Tibial artery (tissue), 4 donors: ENCODE results near the gene RAB9A.

Experiments used
- DNase-seq, 2 donors: peaks; one replicate each; pipeline ENCODE4 v3.0.0-alpha.2; 2019
- H3K27ac ChIP-seq, 2 donors: fragments of 200-600 bp; sonication (generic) in 1 of 2; 1 replicate in 1 of 2; 2 replicates in 1 of 2; pipeline ENCODE4 v1.5.1; 2018 to 2019; ENCODE audit warnings: mild to moderate bottlenecking in 1 of 2
- H3K27me3 ChIP-seq, 2 donors: fragments of 200-600 bp; sonication (generic) in 1 of 2; one replicate each; pipeline versions ENCODE4 v1.5.1 to v1.6.0; 2016 to 2019
- H3K36me3 ChIP-seq, 3 donors: fragments of 200-600 bp; sonication (generic) in 2 of 3; one replicate each; pipeline ENCODE4 v1.5.1; 2016 to 2019; ENCODE audit warnings: mild to moderate bottlenecking in 2 of 3
- H3K4me1 ChIP-seq, 4 donors: fragments of 200-600 bp; sonication (generic) in 2 of 4; 1 replicate in 3 of 4; 2 replicates in 1 of 4; pipeline ENCODE4 v1.5.1; 2016 to 2019
- H3K4me3 ChIP-seq, 2 donors: fragments of 200-600 bp; sonication (generic) in 1 of 2; 1 replicate in 1 of 2; 2 replicates in 1 of 2; pipeline ENCODE4 v1.5.1; 2018 to 2019; ENCODE audit warnings: mild to moderate bottlenecking in 2 of 2
- H3K9me3 ChIP-seq, 3 donors: fragments of 200-600 bp; sonication (generic) in 1 of 3; one replicate each; pipeline ENCODE4 v1.5.1; 2016 to 2019
- CTCF ChIP-seq, 2 experiments: fragments of 200-600 bp in 1 of 2; fragments of 450-650 bp in 1 of 2; IDR thresholded peaks; one replicate each; pipeline ENCODE4 v1.5.1; 2017 to 2019; ENCODE audit warnings: antibody characterized with exemption in 2 of 2, mild to moderate bottlenecking in 1 of 2, moderate library complexity in 1 of 2
- intact Hi-C: fragments of 100-400 bp; cut with DNase I; formaldehyde crosslinking; loops from one replicate; pipeline ENCODE4 v1.15.0; 2023; ENCODE audit warnings: low total_unique reads

RAB9A gene

GRCh38 chrX:13700380-13700779 is 11.5 kb downstream of the RAB9A start:
- no peaks in the 10 kb centered on the region for H3K36me3 ChIP-seq
- no peak for TF ChIP-seq CTCF (IDR thresholded peaks at IDR 0.05)
- no peak for DNase-seq
- peaks cover 0 to 35% (median 6%) of the 10 kb centered on the region in 4 donors for H3K4me1 ChIP-seq
- intact Hi-C loops: no loop called here
- no peak overlapping the region for H3K27ac ChIP-seq
- H3K4me3 ChIP-seq: no peak overlapping the region
- H3K9me3 ChIP-seq: no peaks in the 10 kb centered on the region
- H3K27me3 ChIP-seq: no peaks in the 10 kb centered on the region

- H3K4me1 ChIP-seq: peaks cover 0 to 35% (median 6%) of the 10 kb centered on the region in 4 donors
- no peaks in the 10 kb centered on the region for H3K27me3 ChIP-seq
- no peak for TF ChIP-seq CTCF (IDR thresholded peaks at IDR 0.05)
- no peak for DNase-seq
- no peak overlapping the region for H3K4me3 ChIP-seq
- no peak overlapping the region for H3K27ac ChIP-seq
- no peaks in the 10 kb centered on the region for H3K36me3 ChIP-seq
- H3K9me3 ChIP-seq: no peaks in the 10 kb centered on the region
- intact Hi-C loops: no loop called here
These were observed 13.3 kb downstream of the RAB9A start for GRCh38 chrX:13702111-13702789.

GRCh38 chrX:13703135-13703534 is 14.2 kb downstream of the RAB9A start:
- TF ChIP-seq CTCF (IDR thresholded peaks at IDR 0.05): no peak
- Histone ChIP-seq H3K9me3 (no peaks in the 10 kb centered on the region), H3K36me3 (peaks cover 0 to 3% (median 0%) of the 10 kb centered on the region in 3 donors), H3K4me3 (no peak overlapping the region), H3K4me1 (peaks cover 0 to 35% (median 6%) of the 10 kb centered on the region in 4 donors), H3K27me3 (no peaks in the 10 kb centered on the region), H3K27ac (no peak overlapping the region)
- intact Hi-C loops: no loop called here
- no peak for DNase-seq

- Histone ChIP-seq H3K27me3 (no peaks in the 10 kb centered on the region), H3K4me1 (peaks cover 0 to 31% (median 5%) of the 10 kb centered on the region in 4 donors), H3K9me3 (no peaks in the 10 kb centered on the region), H3K27ac (no peak overlapping the region), H3K36me3 (peaks cover 0 to 4% (median 1%) of the 10 kb centered on the region in 3 donors), H3K4me3 (no peak overlapping the region)
- no peak for TF ChIP-seq CTCF (IDR thresholded peaks at IDR 0.05)
- intact Hi-C loops: no loop called here
- DNase-seq: no peak
These were observed 14.7 kb downstream of the RAB9A start for GRCh38 chrX:13703589-13703988.

- Histone ChIP-seq H3K4me3 (no peak overlapping the region), H3K27me3 (no peaks in the 10 kb centered on the region), H3K4me1 (no peaks in the 10 kb centered on the region), H3K9me3 (no peaks in the 10 kb centered on the region), H3K36me3 (peaks cover 4 to 52% (median 47%) of the 10 kb centered on the region in 3 donors), H3K27ac (no peak overlapping the region)
- DNase-seq: no peak
- intact Hi-C loops: no loop called here
- no peak for TF ChIP-seq CTCF (IDR thresholded peaks at IDR 0.05)
These were observed 22.2 kb downstream of the RAB9A start for GRCh38 chrX:13711141-13711540.
